Measurements from ENCODE around the gene CLEC16A. TPM values are rescaled to one million over a fixed set of nuclear protein-coding genes. Genes with fewer than 3 reads are reported as not detected.
A peak's percentile ranks its signal among the peaks of the same experiment; 100 is the strongest.

The CLEC16A gene
- total and polyA plus RNA-seq, 2 experiments from 2014 or later, result 9.9 to 24.1 TPM

- ATAC-seq, result no peak
- Histone ChIP-seq H3K9me2 (ENCODE audit: insufficient read depth) (no peaks in the 10 kb centered on the region), H3K4me1 (ENCODE audit: insufficient read depth) (peaks cover 23% of the 10 kb centered on the region), H3K4me2 (peak overlapping the region; percentile 96), H3K36me3 (ENCODE audit: insufficient read depth) (no peaks in the 10 kb centered on the region; the same call in 1 of the 2 replicates), H3K79me2 (replicated peaks; ENCODE audit: insufficient read depth) (peaks cover 45% of the 10 kb centered on the region), H3K27ac (ENCODE audit: low read depth) (no peak overlapping the region), H3K27me3 (ENCODE audit: insufficient read depth) (0 out of 2 replicates have a peak, but pooled peaks cover 5% of the 10 kb centered on the region), H4K20me1 (replicated peaks; ENCODE audit: insufficient read depth) (peaks cover 45% of the 10 kb centered on the region), H2AFZ (no peak overlapping the region), H3K4me3 (peak overlapping the region; percentile 65), H3F3A (replicated peaks; ENCODE audit: low read depth) (0 out of 2 replicates have a peak, but pooled peaks cover 4% of the 10 kb centered on the region)
- H3K27ac Mint-ChIP-seq, result no peak overlapping the region
- peaks cover 35% of the 10 kb centered on the region for H3K4me1 Mint-ChIP-seq
- H3K4me3 Mint-ChIP-seq, result peak overlapping the region; percentile 92
- no peak for DNase-seq (ENCODE audit: low spot score)
- H3K27me3 Mint-ChIP-seq (ENCODE audit: insufficient read depth, low read depth, poor library complexity), result peaks cover 6% of the 10 kb centered on the region
- no peaks in the 10 kb centered on the region for H3K9me3 Mint-ChIP-seq
- no peak for TF ChIP-seq ETS1 (IDR thresholded peaks at IDR 0.05)
- no peak for TF ChIP-seq JUNB (IDR thresholded peaks at IDR 0.05; ENCODE audit: unreplicated experiment)
- TF ChIP-seq, protein P1, sequence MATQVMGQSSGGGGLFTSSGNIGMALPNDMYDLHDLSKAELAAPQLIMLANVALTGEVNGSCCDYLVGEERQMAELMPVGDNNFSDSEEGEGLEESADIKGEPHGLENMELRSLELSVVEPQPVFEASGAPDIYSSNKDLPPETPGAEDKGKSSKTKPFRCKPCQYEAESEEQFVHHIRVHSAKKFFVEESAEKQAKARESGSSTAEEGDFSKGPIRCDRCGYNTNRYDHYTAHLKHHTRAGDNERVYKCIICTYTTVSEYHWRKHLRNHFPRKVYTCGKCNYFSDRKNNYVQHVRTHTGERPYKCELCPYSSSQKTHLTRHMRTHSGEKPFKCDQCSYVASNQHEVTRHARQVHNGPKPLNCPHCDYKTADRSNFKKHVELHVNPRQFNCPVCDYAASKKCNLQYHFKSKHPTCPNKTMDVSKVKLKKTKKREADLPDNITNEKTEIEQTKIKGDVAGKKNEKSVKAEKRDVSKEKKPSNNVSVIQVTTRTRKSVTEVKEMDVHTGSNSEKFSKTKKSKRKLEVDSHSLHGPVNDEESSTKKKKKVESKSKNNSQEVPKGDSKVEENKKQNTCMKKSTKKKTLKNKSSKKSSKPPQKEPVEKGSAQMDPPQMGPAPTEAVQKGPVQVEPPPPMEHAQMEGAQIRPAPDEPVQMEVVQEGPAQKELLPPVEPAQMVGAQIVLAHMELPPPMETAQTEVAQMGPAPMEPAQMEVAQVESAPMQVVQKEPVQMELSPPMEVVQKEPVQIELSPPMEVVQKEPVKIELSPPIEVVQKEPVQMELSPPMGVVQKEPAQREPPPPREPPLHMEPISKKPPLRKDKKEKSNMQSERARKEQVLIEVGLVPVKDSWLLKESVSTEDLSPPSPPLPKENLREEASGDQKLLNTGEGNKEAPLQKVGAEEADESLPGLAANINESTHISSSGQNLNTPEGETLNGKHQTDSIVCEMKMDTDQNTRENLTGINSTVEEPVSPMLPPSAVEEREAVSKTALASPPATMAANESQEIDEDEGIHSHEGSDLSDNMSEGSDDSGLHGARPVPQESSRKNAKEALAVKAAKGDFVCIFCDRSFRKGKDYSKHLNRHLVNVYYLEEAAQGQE (IDR thresholded peaks at IDR 0.05; ENCODE audit: unreplicated experiment), result no peak
- no peak for TF ChIP-seq POLR2AphosphoS5 (IDR thresholded peaks at IDR 0.05; ENCODE audit: low read depth)
- TF ChIP-seq EZH2phosphoT487 (IDR thresholded peaks at IDR 0.05; ENCODE audit: unreplicated experiment), result no peak
- H3K36me3 Mint-ChIP-seq (ENCODE audit: low read depth), result no peaks in the 10 kb centered on the region; the same call in 2 of the 3 replicates
Measured at GRCh38 chr16:10940501-10941079, 3.8 kb upstream of the CLEC16A start.

DNA sequence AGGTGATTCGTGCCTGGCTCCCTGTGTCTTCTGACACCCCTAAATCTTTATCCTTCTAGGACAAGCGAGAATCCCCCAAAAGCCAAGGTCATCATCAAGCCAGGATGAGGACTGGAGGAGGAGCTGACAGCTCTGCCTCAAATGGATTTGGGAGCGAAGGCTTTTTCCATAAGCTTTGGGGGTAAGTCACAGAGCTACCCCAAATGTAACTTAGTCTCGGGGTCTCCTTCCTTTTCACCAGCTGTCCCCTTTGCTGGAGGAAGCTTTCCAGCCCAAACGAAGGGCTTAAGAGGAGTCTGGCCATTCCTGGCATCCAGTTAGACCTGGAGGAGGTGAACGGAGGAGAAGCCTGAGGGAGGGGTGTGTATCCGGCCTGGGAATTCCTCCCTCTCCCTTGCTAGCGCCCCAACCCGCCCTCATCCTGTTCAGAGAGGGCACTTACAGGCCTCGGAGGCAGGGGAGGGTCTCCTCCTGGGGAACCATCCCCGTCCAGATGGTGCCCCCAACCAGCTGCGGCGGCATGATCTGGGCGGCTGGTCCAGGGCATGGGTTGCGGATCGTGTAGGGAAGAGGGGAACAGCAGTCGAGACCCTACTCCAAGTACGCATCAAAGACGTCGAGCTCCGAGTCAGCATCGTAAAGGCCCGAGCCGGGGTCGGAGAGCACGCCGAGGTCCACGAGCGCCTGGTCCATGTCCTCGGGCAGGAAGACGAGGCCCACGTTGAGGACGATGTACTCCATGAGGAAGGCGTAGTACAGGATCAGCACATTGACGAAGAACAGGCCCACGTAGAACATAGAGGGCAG is 3.0 kb upstream of the CLEC16A start:
- 0 out of 2 replicates have a peak, but pooled peaks cover 8% of the 10 kb centered on the region for H3F3A ChIP-seq (replicated peaks; ENCODE audit: low read depth)
- Mint-ChIP-seq H3K4me1 (peaks cover 42% of the 10 kb centered on the region), H3K9me3 (no peaks in the 10 kb centered on the region), H3K36me3 (ENCODE audit: low read depth) (no peaks in the 10 kb centered on the region; the same call in 2 of the 3 replicates), H3K27me3 (ENCODE audit: insufficient read depth, low read depth, poor library complexity) (peaks cover 6% of the 10 kb centered on the region), H3K4me3 (peak overlapping the region; percentile 92), H3K27ac (no peak overlapping the region)
- 0 out of 2 replicates have a peak, but pooled peaks cover 5% of the 10 kb centered on the region for H3K27me3 ChIP-seq (ENCODE audit: insufficient read depth)
- peak; percentile 55 for DNase-seq (ENCODE audit: low spot score)
- peak; percentile 2; the same call in 2 of the 3 replicates for ATAC-seq
- peak overlapping the region; percentile 65 for H3K4me3 ChIP-seq
- H3K9me2 ChIP-seq (ENCODE audit: insufficient read depth), result no peaks in the 10 kb centered on the region
- H3K36me3 ChIP-seq (ENCODE audit: insufficient read depth), result no peaks in the 10 kb centered on the region; the same call in 1 of the 2 replicates
- H3K4me1 ChIP-seq (ENCODE audit: insufficient read depth), result peaks cover 30% of the 10 kb centered on the region
- H3K27ac ChIP-seq (ENCODE audit: low read depth), result no peak overlapping the region
- no peak overlapping the region for H2AFZ ChIP-seq
- peaks cover 40% of the 10 kb centered on the region for H4K20me1 ChIP-seq (replicated peaks; ENCODE audit: insufficient read depth)
- peaks cover 42% of the 10 kb centered on the region for H3K79me2 ChIP-seq (replicated peaks; ENCODE audit: insufficient read depth)
- peak overlapping the region; percentile 96 for H3K4me2 ChIP-seq
- TF ChIP-seq EZH2phosphoT487 (IDR thresholded peaks at IDR 0.05; ENCODE audit: unreplicated experiment), result no peak
- no peak for TF ChIP-seq ZNF462 (CRISPR knock-in tag; IDR thresholded peaks at IDR 0.05)
- TF ChIP-seq EZH2 (IDR thresholded peaks at IDR 0.05; ENCODE audit: low read depth, unreplicated experiment), result no peak
- no peak for TF ChIP-seq POLR2AphosphoS5 (IDR thresholded peaks at IDR 0.05; ENCODE audit: low read depth)
- TF ChIP-seq ZNF114 (CRISPR knock-in tag; IDR thresholded peaks at IDR 0.05), result no peak

All from GM23338 (cell line).